Left lung (tissue), 10 donors: ENCODE data around the gene MYO5C. TPM values are rescaled to one million over a fixed set of nuclear protein-coding genes. Genes with fewer than 3 reads are reported as not detected.
A peak's percentile ranks its signal among the peaks of the same experiment; 100 is the strongest.

ENCODE experiments used
- ATAC-seq: fragments of 200-7000 bp; cut with Tn5 transposase; one replicate; pipeline ENCODE4 v1.9.1; 2020; ENCODE audit warnings: moderate library complexity
- DNase-seq, 4 donors: peaks; one replicate each; pipeline ENCODE4 v3.0.0-alpha.2; 2013 to 2020
- H3K27ac ChIP-seq, 2 donors: fragments of 200-600 bp; sonication (generic) in 1 of 2; one replicate each; pipeline versions ENCODE4 v1.5.0 to v1.8.0; 2020 to 2021
- H3K27me3 ChIP-seq, 2 donors: fragments of 200-600 bp; sonication (generic) in 1 of 2; one replicate each; pipeline versions ENCODE4 v1.5.0 to v1.8.0; 2020 to 2021
- H3K36me3 ChIP-seq, 2 donors: fragments of 200-600 bp; sonication (generic) in 1 of 2; one replicate each; pipeline versions ENCODE4 v1.5.0 to v1.8.0; 2020 to 2021
- H3K4me1 ChIP-seq, 2 donors: fragments of 200-600 bp; one replicate each; pipeline ENCODE4 v1.8.0; 2021
- H3K4me3 ChIP-seq, 2 donors: fragments of 200-600 bp; sonication (generic) in 1 of 2; one replicate each; pipeline versions ENCODE4 v1.5.0 to v1.8.0; 2020 to 2021; ENCODE audit warnings: mild to moderate bottlenecking in 1 of 2
- H3K9me3 ChIP-seq, 2 donors: fragments of 200-600 bp; sonication (generic) in 1 of 2; one replicate each; pipeline versions ENCODE4 v1.5.0 to v1.8.0; 2020 to 2021
- intact Hi-C, 2 donors: fragments of 100-400 bp; cut with DNase I; formaldehyde crosslinking; loops; one replicate each; pipeline versions ENCODE4 v1.11.2 to v1.14.2; 2022
- polyA plus RNA-seq, 6 donors: library from polyadenylated mRNA; unstranded; fragments of 120-200 nt; gene quantifications; one replicate each; pipeline ENCODE4 v1.2.1, GENCODE V29; 2013; ENCODE audit not compliant: insufficient read length in 6 of 6
- total RNA-seq, 2 donors: library from RNA; stranded (reverse); fragmentation: NEBNext Ultra II Directional; extraction: Animal tissue kit (Norgen Biotek cat#: 25700); gene quantifications; one replicate each; pipeline ENCODE4 v1.2.1, GENCODE V29; 2021
- TF ChIP-seq, protein P1 (sequence below), 2 donors: fragments of 200-600 bp; sonication (generic) in 1 of 2; IDR thresholded peaks; one replicate each; pipeline versions ENCODE4 v1.5.0 to v1.8.0; 2021; ENCODE audit warnings: antibody characterized with exemption in 2 of 2
- donor health status: DM: no; HTN: yes; CAD: no.
- donor health status: DM: no; HTN: no; CAD: no.

Gene MYO5C
- total and polyA plus RNA-seq, 8 donors: 29.7 to 89.2 (median 36.7) TPM

DNA sequence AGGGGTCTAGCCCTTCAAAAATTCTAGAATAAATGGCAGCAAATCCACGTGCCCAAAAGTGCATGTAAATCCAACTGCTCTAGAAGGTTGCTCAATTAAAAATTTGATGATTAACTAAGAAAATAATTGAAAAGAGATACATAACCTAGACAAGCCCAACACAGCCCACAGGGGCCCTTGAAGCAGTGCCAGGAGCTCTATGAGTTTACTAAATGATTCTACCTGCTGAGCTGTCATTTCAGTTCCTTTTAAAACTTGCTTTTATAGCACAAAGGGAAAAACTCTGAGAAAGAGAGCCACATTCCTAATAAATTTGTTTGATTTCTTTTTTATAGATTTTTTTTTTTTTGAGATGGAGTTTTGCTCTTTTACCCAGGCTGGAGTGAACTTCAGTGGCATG lies 65.5 kb downstream of the MYO5C start:
- Histone ChIP-seq H3K27me3 (no peaks in the 10 kb centered on the region), H3K27ac (no peak overlapping the region), H3K4me1 (no peaks in the 10 kb centered on the region), H3K36me3 (peaks cover 0 to 4% of the 10 kb centered on the region in 2 donors), H3K4me3 (no peak overlapping the region), H3K9me3 (no peaks in the 10 kb centered on the region)
- intact Hi-C loops: no loop called here
- ATAC-seq: no peak
- no peak for DNase-seq
- TF ChIP-seq, protein P1, sequence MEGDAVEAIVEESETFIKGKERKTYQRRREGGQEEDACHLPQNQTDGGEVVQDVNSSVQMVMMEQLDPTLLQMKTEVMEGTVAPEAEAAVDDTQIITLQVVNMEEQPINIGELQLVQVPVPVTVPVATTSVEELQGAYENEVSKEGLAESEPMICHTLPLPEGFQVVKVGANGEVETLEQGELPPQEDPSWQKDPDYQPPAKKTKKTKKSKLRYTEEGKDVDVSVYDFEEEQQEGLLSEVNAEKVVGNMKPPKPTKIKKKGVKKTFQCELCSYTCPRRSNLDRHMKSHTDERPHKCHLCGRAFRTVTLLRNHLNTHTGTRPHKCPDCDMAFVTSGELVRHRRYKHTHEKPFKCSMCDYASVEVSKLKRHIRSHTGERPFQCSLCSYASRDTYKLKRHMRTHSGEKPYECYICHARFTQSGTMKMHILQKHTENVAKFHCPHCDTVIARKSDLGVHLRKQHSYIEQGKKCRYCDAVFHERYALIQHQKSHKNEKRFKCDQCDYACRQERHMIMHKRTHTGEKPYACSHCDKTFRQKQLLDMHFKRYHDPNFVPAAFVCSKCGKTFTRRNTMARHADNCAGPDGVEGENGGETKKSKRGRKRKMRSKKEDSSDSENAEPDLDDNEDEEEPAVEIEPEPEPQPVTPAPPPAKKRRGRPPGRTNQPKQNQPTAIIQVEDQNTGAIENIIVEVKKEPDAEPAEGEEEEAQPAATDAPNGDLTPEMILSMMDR (IDR thresholded peaks at IDR 0.05): no peak

DNA sequence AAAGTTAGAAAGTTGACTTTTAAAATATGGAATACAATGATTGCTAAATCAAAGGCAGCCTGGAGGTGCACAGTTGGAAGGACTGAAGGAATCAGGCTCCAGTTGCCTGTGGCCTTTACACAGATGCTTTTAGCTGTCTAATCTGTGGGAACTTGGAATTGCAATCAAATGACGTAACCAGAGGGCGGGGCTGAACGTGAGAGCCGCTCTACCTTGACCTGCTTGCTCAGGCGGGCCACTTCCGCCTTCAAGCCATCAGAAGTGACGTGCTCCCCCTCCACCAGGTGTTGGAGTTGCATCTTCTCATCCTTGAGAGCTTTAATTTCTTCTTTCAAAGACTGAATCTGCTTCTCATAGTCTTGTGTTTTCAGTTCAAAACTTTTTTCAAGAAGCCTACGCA lies 66.7 kb downstream of the MYO5C start:
- H3K4me1 ChIP-seq: no peaks in the 10 kb centered on the region
- ATAC-seq: peak; percentile 52
- no peak overlapping the region for H3K4me3 ChIP-seq
- H3K9me3 ChIP-seq: no peaks in the 10 kb centered on the region
- peaks cover 0 to 4% of the 10 kb centered on the region in 2 donors for H3K36me3 ChIP-seq
- H3K27ac ChIP-seq: no peak overlapping the region
- TF ChIP-seq, protein P1 (IDR thresholded peaks at IDR 0.05): no peak
- intact Hi-C loops: no loop called here
- DNase-seq: no peak
- H3K27me3 ChIP-seq: no peaks in the 10 kb centered on the region

DNA sequence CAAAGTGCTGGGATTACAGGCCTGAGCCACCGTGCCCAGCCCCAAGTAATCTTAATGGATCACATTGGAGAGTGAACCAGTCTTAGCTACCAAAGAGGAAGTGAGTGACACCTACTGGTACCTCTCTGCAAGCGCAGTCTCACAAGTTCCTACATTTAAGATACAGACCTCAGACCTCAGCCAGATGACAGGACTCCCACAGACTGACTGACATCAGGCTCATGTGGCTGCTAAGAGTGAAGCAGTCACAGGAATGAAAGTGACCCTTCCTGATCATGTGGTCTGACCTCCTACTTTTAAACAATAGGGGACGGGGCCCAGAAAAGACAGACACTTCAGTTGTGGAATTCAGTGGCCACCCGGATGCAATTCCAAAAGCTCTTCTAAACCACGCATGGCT lies 68.1 kb downstream of the MYO5C start:
- Histone ChIP-seq H3K27ac (no peak overlapping the region), H3K4me1 (no peaks in the 10 kb centered on the region), H3K4me3 (no peak overlapping the region), H3K36me3 (peaks cover 0 to 6% of the 10 kb centered on the region in 2 donors), H3K9me3 (no peaks in the 10 kb centered on the region), H3K27me3 (no peaks in the 10 kb centered on the region)
- TF ChIP-seq, protein P1 (IDR thresholded peaks at IDR 0.05): peak; percentile 58 to 70
- ATAC-seq (peak; percentile 93), DNase-seq (peak in 3 of 4 donors; percentile 34 to 67 (median 59))
- intact Hi-C loops: no loop called here

DNA sequence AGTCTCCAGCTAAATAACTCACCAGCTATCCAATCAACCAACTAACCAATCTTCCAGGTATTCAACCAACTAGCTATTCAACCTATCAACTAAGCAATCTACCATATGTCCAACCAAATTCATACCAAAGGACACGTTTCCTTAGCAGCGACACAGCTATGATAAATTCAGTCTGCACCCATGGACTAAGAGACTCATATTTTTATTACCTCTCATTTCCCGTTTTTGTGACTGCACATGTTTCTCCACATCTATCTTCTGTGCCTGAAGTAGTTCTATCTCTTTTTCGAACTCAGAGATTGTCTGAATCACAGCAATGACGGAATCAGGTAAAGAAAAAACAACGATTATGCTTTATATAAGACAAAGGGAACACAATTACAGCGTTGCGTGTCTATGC lies 70.4 kb downstream of the MYO5C start:
- intact Hi-C loops: no loop called here
- no peak for ATAC-seq
- TF ChIP-seq, protein P1 (IDR thresholded peaks at IDR 0.05): no peak
- no peak overlapping the region for H3K4me3 ChIP-seq
- no peaks in the 10 kb centered on the region for H3K27me3 ChIP-seq
- H3K4me1 ChIP-seq: no peaks in the 10 kb centered on the region
- no peaks in the 10 kb centered on the region for H3K9me3 ChIP-seq
- peaks cover 0 to 9% of the 10 kb centered on the region in 2 donors for H3K36me3 ChIP-seq
- no peak overlapping the region for H3K27ac ChIP-seq
- DNase-seq: no peak

DNA sequence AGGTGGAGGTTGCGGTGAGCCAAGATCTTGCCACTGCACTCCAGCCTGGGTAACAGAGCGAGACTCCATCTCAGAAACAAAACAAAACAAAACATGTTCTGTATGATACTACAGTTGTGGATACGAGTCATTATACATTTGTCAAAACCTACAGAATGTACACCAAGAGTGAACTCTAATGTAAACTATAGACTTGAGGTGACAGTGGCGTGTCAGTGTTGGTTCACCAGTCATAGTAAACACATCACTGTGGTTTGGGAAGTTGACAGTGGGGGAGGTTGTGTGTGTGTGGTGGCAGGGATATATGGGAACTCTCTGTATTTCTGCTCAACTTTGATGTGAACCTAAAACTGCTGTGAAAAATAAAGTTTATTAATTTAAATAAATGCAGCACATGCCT lies 71.4 kb downstream of the MYO5C start:
- Histone ChIP-seq H3K4me3 (no peak overlapping the region), H3K36me3 (peaks cover 0 to 9% of the 10 kb centered on the region in 2 donors), H3K4me1 (no peaks in the 10 kb centered on the region), H3K27ac (no peak overlapping the region), H3K9me3 (no peaks in the 10 kb centered on the region), H3K27me3 (no peaks in the 10 kb centered on the region)
- DNase-seq: no peak
- TF ChIP-seq, protein P1 (IDR thresholded peaks at IDR 0.05): no peak
- ATAC-seq: no peak
- intact Hi-C loops: no loop called here
